ENCODE data around the gene RAD23B.
A peak's percentile ranks its signal among the peaks of the same experiment; 100 is the strongest.

Gene RAD23B

GRCh38 chr9:107334103-107334776 is 51.2 kb downstream of the RAD23B start:
- no peak for DNase-seq (ENCODE audit: low read depth, low spot score)

- no peak for DNase-seq (ENCODE audit: low read depth, low spot score)
Observed at GRCh38 chr9:107335331-107335730, 52.3 kb downstream of the RAD23B start.

GRCh38 chr9:107336718-107337360 is 53.8 kb downstream of the RAD23B start:
- DNase-seq (ENCODE audit: low read depth, low spot score): peak; percentile 87

DNA sequence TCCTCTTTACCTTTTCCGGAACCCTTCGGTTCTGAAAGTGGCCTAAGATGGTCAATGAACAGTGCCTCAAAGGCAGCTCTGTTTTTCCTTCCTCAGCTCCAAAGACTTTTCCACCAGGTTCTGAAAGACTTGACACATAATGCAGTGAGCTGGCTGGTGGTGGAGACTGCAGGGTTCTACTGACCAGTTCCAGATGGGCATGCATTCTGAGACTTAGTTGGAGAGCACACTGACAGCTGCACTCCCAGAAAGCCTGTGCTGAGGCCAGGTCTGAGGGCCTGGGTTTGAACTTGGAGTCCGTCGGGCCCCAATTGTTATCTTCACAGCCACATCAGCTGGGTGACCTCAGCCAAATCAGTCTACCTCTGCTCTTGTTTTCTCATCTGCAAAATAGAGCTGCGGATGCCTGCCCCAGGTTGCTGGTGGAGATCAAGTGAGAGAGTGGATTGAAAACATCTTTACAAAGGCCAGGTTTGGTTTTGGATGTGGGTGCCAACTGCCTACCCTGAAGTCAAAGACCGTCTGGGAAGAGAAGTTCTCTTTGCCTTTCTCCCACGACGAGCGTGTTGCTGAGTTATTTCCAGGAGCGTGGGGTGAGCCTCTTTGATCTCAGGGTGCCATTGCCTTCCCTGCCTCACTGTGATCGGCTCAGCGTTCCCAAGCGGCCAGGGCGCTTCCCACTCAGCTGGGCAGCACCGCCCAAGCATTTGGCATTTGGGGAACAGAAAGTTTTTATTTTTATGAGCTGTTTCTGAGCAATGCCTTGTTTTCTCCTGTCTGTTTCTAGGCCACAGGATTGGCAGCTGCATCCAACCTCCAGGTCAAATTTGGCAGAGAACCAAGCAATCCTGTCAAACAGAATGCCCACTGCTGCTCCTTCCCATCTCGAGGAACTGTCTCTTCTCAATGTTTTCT is 54.9 kb downstream of the RAD23B start:
- DNase-seq (ENCODE audit: low read depth, low spot score): peak; percentile 25

- DNase-seq (ENCODE audit: low read depth, low spot score): no peak
Observed at GRCh38 chr9:107338911-107339659, 56.0 kb downstream of the RAD23B start.

DNA sequence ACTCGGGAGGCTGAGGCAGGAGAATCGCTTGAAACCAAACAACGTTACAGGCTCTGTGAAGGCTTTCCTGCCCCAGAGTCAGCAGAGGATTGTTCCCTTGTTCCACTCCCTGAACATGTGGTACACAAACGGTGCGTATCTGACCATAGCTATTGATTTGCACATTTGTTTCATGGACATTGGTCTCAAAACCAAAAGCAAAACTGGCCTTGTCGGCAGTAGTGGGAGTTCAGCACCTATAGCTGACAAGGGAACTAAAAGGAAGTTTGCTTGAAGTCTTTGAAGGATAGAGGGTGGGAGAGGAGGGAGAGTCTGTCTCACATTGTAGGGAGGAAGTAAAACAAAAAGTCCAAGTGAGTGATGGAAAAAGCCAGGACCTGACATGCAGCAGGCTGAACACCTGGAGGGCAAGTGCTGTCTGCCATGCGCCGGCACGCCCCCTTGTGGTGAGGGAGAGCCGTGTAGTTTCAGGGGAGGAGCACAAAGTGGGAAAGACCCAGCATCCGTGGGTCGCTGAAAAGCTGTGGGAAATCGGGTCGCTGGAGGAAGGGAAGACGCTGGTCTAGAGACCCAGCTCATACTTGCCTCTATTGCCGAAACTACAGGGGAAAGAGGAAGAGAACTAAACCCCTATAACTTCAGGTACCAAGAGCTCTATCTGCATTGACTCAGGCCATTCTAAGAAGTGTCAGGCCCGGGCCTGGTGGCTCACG is 58.0 kb downstream of the RAD23B start:
- peak; percentile 75 for DNase-seq (ENCODE audit: low read depth, low spot score)

DNA sequence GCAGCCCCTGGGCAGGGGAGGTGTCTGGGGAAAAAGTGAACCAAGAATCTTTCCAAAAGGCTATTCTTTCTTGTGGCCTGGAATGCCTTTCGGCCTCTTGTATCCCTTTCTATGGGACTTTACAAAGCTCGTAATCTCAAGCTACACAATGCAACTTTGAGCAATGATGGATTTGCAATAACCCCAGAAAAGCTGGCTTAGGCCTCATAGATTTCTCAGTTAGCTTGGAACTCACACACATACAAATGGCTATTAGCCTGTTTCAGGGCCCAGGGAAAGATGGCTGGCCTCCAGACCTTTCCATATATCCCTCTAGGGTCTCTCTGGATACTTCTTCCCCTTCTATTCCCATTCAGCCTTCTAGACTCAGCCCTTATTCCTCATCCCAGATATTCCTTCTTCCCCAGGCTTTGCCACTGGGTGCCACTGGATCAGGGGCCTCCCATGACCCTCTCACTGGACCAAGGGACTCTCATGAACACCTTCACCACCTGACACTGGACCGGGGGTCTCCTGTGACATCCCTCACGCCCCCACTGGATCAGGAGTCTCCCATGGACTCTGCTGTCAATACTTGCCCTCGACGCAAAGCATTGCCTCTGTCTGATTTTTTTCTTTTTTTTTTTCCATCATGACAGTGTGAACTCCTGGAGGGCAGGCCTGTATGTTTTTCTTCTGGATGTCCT is 59.5 kb downstream of the RAD23B start:
- no peak for DNase-seq (ENCODE audit: low read depth, low spot score)

DNA sequence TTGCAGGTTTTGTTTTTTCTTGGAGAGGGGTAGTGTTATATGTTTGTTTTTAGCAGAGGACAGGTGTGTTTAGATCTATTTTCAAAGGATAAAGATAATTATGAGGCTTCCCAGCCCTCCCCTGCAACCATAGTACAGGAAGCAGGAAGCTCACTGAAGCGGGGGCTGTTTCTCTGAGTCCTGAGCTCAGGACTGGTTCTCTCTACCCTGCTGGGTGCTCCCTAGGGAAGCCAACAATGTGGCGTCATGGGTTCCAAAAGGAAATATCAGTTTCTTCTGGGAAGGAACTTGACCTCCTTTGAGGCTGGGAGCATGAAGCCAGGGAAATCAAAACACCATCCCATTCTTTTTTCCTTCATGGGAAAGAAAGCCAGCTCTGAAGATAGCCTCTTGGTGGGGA is 62.2 kb downstream of the RAD23B start:
- DNase-seq (ENCODE audit: low read depth, low spot score): no peak

- DNase-seq (ENCODE audit: low read depth, low spot score): no peak
Observed at GRCh38 chr9:107348836-107349235, 65.8 kb downstream of the RAD23B start.

DNA sequence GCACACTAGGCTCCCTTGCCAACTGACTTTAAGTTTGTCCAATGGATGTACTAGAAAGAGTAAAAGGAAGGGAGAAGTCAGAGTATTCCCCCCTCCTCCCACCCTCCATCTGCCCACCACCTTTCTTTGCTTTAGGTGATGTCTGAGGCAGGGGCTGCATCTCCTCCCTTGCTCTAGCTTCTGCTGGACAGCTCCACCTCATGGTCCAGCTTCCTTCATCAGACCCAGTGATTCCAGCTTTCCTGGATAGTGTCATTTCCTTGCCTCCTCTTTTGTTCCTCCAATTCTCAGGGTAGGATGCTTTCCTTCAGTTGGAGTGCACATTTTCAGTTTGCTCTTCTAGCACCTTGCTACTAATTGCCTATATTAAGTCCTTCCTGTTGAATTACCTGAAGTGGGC is 67.4 kb downstream of the RAD23B start:
- no peak for DNase-seq (ENCODE audit: low read depth, low spot score)

DNA sequence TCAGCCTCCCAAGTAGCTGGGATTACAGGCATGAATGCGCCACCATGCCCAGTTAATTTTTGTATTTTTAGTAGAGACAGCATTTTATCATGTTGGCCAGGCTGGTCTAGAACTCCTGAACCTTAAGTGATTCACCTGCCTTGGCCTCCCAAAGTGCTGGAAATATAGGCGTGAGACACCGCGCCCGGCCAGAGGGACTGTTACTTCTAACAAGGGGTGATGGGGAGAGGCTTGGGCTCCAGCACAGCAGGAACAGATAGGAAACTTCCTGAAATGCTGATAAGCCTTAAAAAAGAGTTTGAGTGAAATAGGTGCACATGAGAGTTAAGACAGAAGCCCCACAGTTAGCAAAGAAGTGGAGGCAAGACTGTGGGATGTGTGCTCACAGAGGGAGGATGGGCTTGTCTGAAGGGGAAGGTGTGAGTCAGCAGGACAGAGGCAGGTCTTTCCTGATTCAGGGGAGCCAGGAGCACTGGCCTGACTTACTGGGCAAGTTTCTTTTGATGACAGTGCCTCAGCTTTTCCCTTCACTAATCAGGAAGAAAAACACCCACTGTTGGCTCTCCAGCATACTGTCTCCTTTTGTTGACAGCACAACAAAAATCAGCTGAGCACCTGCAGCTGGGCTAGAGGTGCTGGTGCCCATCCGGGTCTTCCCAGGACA is 68.4 kb downstream of the RAD23B start:
- DNase-seq (ENCODE audit: low read depth, low spot score): no peak

DNA sequence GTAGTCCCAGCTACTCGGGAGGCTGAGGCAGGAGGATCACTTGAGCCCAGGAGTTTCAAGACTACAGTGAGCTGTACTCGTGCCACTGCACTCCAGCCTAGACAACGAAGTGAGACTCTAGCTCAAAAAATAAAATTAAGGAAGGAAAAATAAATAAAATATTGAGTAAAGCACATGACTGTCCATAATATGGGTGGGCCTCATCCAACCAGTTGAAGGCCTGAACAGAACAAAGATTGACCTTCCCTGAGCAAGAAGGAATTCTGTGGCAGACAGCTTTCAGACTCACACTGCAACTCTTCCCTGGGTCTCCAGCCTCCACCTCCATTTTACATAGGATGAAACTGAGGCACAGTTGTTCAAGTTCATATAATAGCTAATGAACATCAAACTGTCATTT is 72.3 kb downstream of the RAD23B start:
- DNase-seq (ENCODE audit: low read depth, low spot score): no peak

DNA sequence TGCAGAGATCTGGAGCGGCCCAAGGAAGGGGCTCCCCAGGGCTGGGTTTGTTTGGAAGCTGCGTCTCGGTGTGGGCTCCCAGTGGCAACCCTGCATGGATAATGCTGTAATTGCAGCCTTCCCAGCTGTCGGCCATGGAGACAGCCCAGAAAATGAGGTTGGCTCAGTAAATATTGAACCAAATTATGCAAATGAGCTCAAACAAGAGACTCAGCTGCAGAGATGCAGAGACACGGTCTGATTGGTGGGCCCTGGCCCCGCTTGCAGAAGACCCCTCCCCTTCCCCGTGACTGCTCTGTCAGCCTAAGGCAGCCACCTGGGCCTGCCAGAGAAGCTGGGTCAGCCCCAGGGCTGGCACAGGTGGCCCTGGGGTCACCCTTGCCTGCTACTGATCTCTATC is 75.9 kb downstream of the RAD23B start:
- DNase-seq (ENCODE audit: low read depth, low spot score): no peak

DNA sequence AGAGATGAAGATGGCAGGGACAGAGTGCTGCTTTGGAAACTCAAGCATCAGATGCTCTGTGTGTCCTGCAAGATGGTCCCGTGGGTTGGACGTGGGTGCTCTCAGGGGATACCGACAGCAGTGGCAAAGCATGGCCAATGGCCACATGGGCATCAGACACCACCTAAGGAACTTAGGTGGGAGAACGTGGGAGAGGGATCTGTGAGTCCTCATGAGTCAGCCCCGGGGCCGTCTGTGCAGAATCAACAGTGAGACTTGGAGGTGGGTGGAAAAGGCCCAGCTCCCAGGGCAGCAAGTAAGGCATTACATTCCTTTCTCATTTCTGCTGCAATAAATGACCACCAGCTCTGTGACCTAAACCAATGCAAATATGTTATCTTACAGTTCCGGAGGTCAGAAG is 77.0 kb downstream of the RAD23B start:
- no peak for DNase-seq (ENCODE audit: low read depth, low spot score)

GRCh38 chr9:107361816-107362215 is 78.7 kb downstream of the RAD23B start:
- DNase-seq (ENCODE audit: low read depth, low spot score): no peak

DNA sequence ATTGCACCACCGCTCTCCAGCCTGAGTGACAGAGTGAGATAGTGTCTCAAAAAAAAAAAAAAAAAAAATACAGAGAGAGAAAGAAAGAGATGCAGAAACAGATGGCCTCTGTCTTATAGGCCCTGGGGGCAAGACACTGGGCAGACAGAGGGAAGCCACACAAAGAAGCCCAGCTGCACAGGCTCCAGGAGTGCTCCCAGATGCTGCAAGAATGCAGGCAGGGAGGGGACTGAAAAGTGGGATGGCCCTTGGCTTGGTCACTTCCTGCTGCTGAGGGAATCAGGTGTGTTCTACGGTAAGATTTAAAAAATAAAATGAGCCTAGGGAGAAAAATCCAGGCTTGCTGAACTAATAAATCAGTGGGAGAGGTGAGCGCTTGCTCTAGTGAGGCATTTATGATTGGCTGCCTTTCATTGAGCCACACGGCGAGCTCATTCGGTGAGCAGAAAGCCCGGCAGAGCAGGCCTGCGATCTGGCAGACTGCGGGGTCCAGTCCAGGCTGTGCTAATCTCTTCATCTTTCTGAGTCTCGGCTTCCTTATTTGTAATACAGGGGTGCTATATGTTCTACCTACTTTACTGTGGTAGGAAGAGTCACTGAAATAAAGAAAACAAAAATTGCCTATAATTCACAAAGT is 80.6 kb downstream of the RAD23B start:
- no peak for DNase-seq (ENCODE audit: low read depth, low spot score)

GRCh38 chr9:107367727-107368502 is 84.8 kb downstream of the RAD23B start:
- DNase-seq (ENCODE audit: low read depth, low spot score): no peak

- DNase-seq (ENCODE audit: low read depth, low spot score): no peak
Observed at GRCh38 chr9:107368696-107369095, 85.6 kb downstream of the RAD23B start.

GRCh38 chr9:107373809-107374208 is 90.7 kb downstream of the RAD23B start:
- DNase-seq (ENCODE audit: low read depth, low spot score): no peak

Measured in astrocyte of the hippocampus (primary cell).